Mammary epithelial cell (primary cell): Measurements from ENCODE around the gene CCDC88B.

Experiments
- EZH2 ChIP-seq: IDR thresholded peaks from 2 replicates; pipeline ENCODE4 v1.6.1; 2012; ENCODE audit warnings: low read length, inconsistent platforms, borderline replicate concordance
- TF ChIP-seq, protein P1 (sequence below), 2 donors: IDR thresholded peaks in 1 of 2; conservative IDR thresholded peaks in 1 of 2; 2 replicates each; pipeline ENCODE4 v1.5.1; 2011 to 2012; ENCODE audit warnings: inconsistent platforms in 2 of 2, low read length in 2 of 2, mild to moderate bottlenecking in 2 of 2, control low read depth in 1 of 2, low read depth in 1 of 2; ENCODE audit not compliant: insufficient read depth in 1 of 2; ENCODE audit errors: extremely low read depth in 1 of 2

- TF ChIP-seq, protein P1, sequence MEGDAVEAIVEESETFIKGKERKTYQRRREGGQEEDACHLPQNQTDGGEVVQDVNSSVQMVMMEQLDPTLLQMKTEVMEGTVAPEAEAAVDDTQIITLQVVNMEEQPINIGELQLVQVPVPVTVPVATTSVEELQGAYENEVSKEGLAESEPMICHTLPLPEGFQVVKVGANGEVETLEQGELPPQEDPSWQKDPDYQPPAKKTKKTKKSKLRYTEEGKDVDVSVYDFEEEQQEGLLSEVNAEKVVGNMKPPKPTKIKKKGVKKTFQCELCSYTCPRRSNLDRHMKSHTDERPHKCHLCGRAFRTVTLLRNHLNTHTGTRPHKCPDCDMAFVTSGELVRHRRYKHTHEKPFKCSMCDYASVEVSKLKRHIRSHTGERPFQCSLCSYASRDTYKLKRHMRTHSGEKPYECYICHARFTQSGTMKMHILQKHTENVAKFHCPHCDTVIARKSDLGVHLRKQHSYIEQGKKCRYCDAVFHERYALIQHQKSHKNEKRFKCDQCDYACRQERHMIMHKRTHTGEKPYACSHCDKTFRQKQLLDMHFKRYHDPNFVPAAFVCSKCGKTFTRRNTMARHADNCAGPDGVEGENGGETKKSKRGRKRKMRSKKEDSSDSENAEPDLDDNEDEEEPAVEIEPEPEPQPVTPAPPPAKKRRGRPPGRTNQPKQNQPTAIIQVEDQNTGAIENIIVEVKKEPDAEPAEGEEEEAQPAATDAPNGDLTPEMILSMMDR (conservative IDR thresholded peaks at IDR 0.05 in 1 of 2, IDR thresholded peaks at IDR 0.05 in 1 of 2; ENCODE audit: extremely low read depth in 1 of 2, insufficient read depth in 1 of 2, low read depth in 1 of 2, low read length in 2 of 2) = no peak
- no peak for TF ChIP-seq EZH2
Measured at GRCh38 chr11:64314146-64314804, 25.7 kb upstream of the CCDC88B start.
